Colonic mucosa (tissue), 4 donors: ENCODE data around the gene MED13L. TPM values are rescaled to one million over a fixed set of nuclear protein-coding genes. Genes with fewer than 3 reads are reported as not detected.

Experiments
- DNase-seq: peaks from one replicate; pipeline ENCODE4 v3.0.0-alpha.2; 2020
- H3K27ac ChIP-seq: fragments of 200-600 bp; one replicate; pipeline ENCODE4 v1.8.0; 2021
- H3K27me3 ChIP-seq: fragments of 200-600 bp; one replicate; pipeline ENCODE4 v1.8.0; 2021
- H3K36me3 ChIP-seq: fragments of 200-600 bp; one replicate; pipeline ENCODE4 v1.8.0; 2021
- H3K4me1 ChIP-seq: fragments of 200-600 bp; one replicate; pipeline ENCODE4 v1.8.0; 2021; ENCODE audit warnings: mild to moderate bottlenecking
- H3K4me3 ChIP-seq: fragments of 200-600 bp; one replicate; pipeline ENCODE4 v1.8.0; 2021
- H3K9ac ChIP-seq, 2 donors: one replicate each; pipeline ENCODE4 v1.7.0; 2013; ENCODE audit warnings: control low read depth in 2 of 2, low read depth in 2 of 2, low read length in 2 of 2
- H3K9me3 ChIP-seq: fragments of 200-600 bp; one replicate; pipeline ENCODE4 v1.8.0; 2021
- CTCF ChIP-seq: fragments of 200-600 bp; IDR thresholded peaks from one replicate; pipeline ENCODE4 v1.8.0; 2022; ENCODE audit warnings: antibody characterized with exemption, mild to moderate bottlenecking
- intact Hi-C: fragments of 100-400 bp; cut with DNase I; formaldehyde crosslinking; loops from one replicate; pipeline ENCODE4 v1.14.1; 2022
- total RNA-seq, 2 donors: library from RNA; stranded (reverse); fragmentation: NEBNext Ultra II Directional in 1 of 2; extraction: Animal tissue kit (Norgen Biotek cat#: 25700) in 1 of 2; gene quantifications; one replicate each; pipeline ENCODE4 v1.2.1, GENCODE V29; 2021
- donor health status: healthy.
- donor health status: DM: no; HTN: no; CAD: no.
- donor health status: DM: no; HTN: no; CAD: no.

Gene MED13L
- total RNA-seq, 2 donors from 2014 or later, result 73.8 to 92.6 TPM

GRCh38 chr12:116259800-116260577, 17.5 kb downstream of the MED13L start:
- Histone ChIP-seq H3K27ac (no peak overlapping the region), H3K9me3 (no peaks in the 10 kb centered on the region), H3K27me3 (no peaks in the 10 kb centered on the region), H3K9ac (no peak overlapping the region), H3K4me1 (peaks cover 8% of the 10 kb centered on the region), H3K36me3 (no peaks in the 10 kb centered on the region), H3K4me3 (no peak overlapping the region)
- intact Hi-C loops, result no loop called here
- no peak for DNase-seq
- TF ChIP-seq CTCF, result no peak

GRCh38 chr12:116257826-116258225, 19.7 kb downstream of the MED13L start:
- Histone ChIP-seq H3K27me3 (no peaks in the 10 kb centered on the region), H3K9me3 (no peaks in the 10 kb centered on the region), H3K36me3 (no peaks in the 10 kb centered on the region), H3K4me3 (no peak overlapping the region), H3K9ac (no peak overlapping the region), H3K27ac (peak overlapping the region; percentile 8), H3K4me1 (peaks cover 3% of the 10 kb centered on the region)
- intact Hi-C loops, result no loop called here
- DNase-seq, result no peak
- no peak for TF ChIP-seq CTCF

GRCh38 chr12:116257215-116257614, 20.3 kb downstream of the MED13L start:
- H3K4me3 ChIP-seq, result no peak overlapping the region
- no peak for TF ChIP-seq CTCF
- DNase-seq, result no peak
- H3K9ac ChIP-seq, result peak overlapping the region; percentile 9 to 26
- H3K36me3 ChIP-seq, result no peaks in the 10 kb centered on the region
- no peaks in the 10 kb centered on the region for H3K9me3 ChIP-seq
- no peaks in the 10 kb centered on the region for H3K27me3 ChIP-seq
- intact Hi-C loops, result no loop called here
- peaks cover 3% of the 10 kb centered on the region for H3K4me1 ChIP-seq
- peak overlapping the region; percentile 8 for H3K27ac ChIP-seq

- Histone ChIP-seq H3K4me3 (no peak overlapping the region), H3K9ac (no peak overlapping the region), H3K27me3 (no peaks in the 10 kb centered on the region), H3K27ac (no peak overlapping the region), H3K9me3 (no peaks in the 10 kb centered on the region), H3K36me3 (no peaks in the 10 kb centered on the region), H3K4me1 (peaks cover 1% of the 10 kb centered on the region)
- no peak for TF ChIP-seq CTCF
- DNase-seq, result no peak
- intact Hi-C loops, result no loop called here
These were observed 27.6 kb downstream of the MED13L start for GRCh38 chr12:116249938-116250337.

- no peak overlapping the region for H3K9ac ChIP-seq
- H3K27ac ChIP-seq, result no peak overlapping the region
- no peak overlapping the region for H3K4me3 ChIP-seq
- intact Hi-C loops, result no loop called here
- no peaks in the 10 kb centered on the region for H3K9me3 ChIP-seq
- no peak for TF ChIP-seq CTCF
- H3K36me3 ChIP-seq, result no peaks in the 10 kb centered on the region
- H3K4me1 ChIP-seq, result peaks cover 8% of the 10 kb centered on the region
- H3K27me3 ChIP-seq, result no peaks in the 10 kb centered on the region
- no peak for DNase-seq
These were observed 28.6 kb downstream of the MED13L start for GRCh38 chr12:116248930-116249329.
